Effector CD4-positive, alpha-beta T cell (primary cell): ENCODE results near the gene KIF20A.
"Not testable (repeated sequence)": the region's sequence is repeated elsewhere in the genome, so short reads cannot be mapped to it uniquely, and the experiment has no call there.

Experiments
- DNase-seq: peaks from one replicate; pipeline ENCODE4 v3.0.0-alpha.2; 2020

KIF20A gene

DNA sequence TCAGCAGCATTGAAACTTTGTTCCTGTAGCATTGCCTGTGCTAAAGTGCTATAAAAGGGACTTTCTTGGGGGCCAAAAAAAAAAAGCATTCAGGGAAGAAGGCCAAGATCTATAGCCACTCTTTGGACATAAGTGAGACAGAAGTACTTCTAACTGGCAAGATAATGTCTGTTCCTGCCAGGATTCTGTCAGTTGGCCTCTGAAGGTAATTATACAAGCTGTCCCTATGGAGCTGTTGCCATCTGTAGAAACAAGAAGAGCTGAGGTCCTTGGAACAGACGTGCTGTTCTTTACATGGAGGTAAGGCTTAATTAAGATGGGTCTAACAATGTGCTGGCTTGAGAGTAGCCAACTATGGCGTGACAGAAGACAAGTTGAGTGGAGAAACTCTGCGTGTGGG lies 9.7 kb downstream of the KIF20A start:
- DNase-seq = no peak

- no peak for DNase-seq
Observed at GRCh38 chr5:138192826-138193225, 13.9 kb downstream of the KIF20A start.

DNA sequence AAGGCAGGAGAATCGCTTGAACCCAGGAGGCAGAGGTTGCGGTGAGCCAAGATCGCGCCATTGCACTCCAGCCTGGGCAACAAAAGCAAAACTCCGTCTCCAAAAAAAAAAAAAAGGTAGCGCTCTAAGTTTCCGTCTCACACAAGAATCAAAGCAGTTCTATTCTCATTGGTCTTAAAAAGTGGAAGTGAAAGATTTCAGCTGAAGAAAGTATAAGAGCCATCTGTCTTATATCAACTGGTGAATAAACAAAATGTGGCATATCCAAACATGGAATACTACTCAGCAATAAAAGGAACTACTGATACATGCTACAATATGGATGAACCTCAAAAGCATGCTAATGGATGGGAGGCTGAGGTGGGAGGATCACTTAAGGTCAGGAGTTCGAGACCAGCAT lies 14.9 kb downstream of the KIF20A start:
- not testable (repeated sequence) for DNase-seq

DNA sequence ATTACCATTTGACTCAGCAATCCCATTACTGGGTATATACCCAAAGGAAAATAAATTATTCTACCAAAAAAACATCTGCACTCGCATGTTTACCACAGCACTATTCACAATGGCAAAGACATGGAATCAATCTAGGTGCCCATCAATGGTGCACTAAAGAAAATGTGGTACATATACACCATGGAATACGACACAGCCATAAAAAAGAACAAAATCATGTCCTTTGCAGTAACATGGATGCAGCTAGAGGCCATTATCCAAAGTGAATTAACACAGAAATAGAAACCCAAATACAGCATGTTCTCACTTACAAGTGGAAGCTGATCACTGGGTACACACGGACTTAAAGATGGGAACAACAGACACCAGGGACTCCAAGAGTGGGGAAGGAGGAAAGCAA lies 32.1 kb downstream of the KIF20A start:
- DNase-seq = no peak

GRCh38 chr5:138212828-138213160 lies 33.9 kb downstream of the KIF20A start:
- DNase-seq = no peak

- peak; percentile 89 for DNase-seq
Observed at GRCh38 chr5:138213161-138214029, 34.5 kb downstream of the KIF20A start, which contains the start of gene CDC23. Gene CDC23 (minus strand): TSS chr5:138213323. CDS start chr5:138213312, 11 bp downstream.

- no peak for DNase-seq
Observed at GRCh38 chr5:138216799-138217198, 37.9 kb downstream of the KIF20A start.

- no peak for DNase-seq
Observed at GRCh38 chr5:138223532-138223931, 44.6 kb downstream of the KIF20A start.

GRCh38 chr5:138224712-138225111 lies 45.8 kb downstream of the KIF20A start:
- DNase-seq = no peak

GRCh38 chr5:138226910-138227309 lies 48.0 kb downstream of the KIF20A start:
- DNase-seq = no peak

GRCh38 chr5:138229387-138229786 lies 50.5 kb downstream of the KIF20A start:
- DNase-seq = no peak

DNA sequence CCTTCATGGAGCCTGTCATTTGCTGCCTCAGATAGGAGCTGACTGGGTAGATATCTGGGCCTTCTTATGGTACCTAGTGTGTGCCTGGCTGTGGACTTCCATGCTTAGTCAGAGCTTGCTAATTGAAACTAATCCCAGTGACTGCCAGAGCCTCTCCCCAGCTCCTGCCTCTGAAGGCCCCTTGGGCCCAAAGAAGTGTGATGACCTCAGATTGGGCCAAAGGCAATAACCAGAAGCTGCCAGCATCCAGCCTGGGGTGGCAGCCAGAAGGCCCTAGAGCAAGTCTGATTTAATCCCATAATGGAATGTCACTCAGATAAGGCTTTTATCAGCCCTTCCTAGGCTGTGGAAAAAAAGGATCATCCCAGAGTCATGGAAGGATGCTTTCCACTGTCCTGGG lies 51.3 kb downstream of the KIF20A start:
- DNase-seq = no peak

DNA sequence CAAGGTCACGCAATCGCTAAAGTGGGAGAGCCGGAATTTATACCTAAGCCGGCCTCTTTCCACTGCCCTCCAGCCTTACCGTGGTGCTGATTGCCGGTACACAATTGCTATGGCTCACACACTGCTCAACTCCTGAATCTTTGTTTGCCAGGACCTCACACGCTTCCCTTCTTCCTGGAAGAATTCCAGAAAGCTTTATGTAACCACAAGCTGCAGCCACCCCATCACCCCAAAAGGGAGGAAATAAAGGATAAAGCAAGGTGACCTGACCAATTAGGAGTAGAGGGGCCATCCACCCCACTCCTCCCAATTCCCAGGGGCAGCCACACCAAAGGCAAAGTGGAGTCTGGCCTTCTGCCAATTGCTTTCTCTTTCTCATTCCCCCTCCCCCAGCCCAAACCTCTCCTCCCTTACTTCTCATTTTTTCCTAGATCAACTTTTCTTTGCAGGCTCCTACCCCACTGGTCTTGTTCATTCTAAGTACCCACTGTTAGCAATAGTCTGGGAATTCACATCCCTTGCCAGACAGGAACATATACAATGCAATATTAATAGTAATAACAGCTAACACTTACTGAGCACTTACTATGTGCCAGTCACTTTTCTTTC lies 52.2 kb downstream of the KIF20A start:
- DNase-seq = no peak

DNA sequence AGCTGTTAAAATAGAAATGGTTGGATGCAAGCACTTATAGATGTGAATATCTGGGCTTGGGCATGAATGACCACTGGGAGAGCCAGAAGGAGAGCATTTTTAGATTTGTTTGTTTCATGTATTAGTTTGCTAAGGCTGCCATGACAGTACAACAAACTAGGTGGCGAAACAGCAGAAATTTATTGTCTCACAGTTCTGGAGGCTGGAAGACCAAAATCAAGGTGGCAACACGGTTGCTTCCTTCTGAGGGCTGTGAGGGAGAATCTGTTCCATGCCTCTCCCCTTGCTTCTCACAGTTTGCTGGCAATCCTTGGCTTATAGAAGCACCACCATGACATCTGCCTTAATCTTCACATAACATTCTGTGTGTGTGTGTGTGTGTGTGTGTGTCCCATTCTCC lies 54.4 kb downstream of the KIF20A start:
- no peak for DNase-seq

- DNase-seq = no peak
Observed at GRCh38 chr5:138234651-138235050, 55.7 kb downstream of the KIF20A start.
